D341Med (cell line): Measurements from ENCODE around the gene MVD.
"Not testable (repeated sequence)": the region's sequence is repeated elsewhere in the genome, so short reads cannot be mapped to it uniquely, and the experiment has no call there.

Experiments used
- DNase-seq: peaks from one replicate; pipeline ENCODE4 v3.0.0; 2012; ENCODE audit warnings: low spot score

Gene MVD

GRCh38 chr16:88681709-88682451 lies 19.0 kb upstream of the MVD start:
- no peak for DNase-seq

DNA sequence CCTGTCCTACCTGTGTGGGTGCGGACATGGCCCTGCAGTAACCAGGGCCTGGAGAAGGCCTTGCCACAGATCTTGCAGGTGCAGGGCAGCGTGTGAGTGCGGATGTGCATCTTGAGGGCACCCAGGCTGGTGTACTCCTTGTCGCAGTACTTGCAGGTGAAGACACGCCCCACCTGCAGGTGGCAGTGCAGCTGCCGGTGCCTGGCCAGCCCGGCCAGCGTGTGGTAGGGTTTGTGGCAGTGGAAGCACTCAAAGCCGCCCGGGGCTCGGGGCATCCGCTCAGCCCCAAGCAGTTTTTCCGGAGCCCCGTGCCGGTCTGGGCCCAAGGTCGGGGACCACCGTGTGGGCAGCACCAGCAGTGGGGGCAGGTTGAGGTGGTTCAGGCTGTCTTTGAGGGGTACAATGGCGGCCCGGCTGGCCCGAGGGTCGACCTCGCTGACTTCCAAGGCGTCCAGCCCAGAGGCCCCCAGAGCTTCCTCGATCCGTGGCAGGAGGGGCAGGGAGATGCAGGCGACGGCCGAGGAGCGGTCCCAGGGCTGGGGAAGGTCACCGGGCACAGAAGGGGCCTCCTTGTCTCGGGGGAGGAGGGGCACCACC lies 18.3 kb upstream of the MVD start:
- peak; percentile 62 for DNase-seq

DNA sequence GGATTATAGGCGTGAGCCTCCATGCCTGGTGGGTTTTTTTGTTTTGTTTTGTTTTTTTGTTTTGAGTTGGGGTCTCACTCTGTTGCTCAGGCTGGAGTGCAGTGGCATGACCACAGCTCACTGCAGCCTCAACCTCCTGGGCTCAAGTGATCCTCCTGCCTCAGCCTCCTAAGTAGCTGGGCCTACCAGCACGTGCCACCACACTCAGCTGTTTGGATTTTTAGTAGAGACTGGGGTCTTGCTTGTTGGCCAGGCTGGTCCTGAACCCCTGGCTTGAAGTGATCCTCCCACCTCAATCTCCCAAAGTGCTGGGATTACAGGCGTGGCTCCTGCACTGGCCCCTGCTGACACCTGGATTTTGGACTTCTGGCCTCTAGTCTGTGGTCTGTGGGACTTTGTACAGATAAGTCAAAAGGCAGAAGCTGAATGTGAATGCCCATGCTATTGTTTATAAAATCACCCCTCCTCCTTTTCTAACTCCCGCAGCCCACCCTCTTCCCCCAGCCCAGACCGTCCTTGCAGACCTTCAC lies 17.7 kb upstream of the MVD start:
- no peak for DNase-seq

- no peak for DNase-seq
Measured at GRCh38 chr16:88678224-88678979, 15.5 kb upstream of the MVD start.

DNA sequence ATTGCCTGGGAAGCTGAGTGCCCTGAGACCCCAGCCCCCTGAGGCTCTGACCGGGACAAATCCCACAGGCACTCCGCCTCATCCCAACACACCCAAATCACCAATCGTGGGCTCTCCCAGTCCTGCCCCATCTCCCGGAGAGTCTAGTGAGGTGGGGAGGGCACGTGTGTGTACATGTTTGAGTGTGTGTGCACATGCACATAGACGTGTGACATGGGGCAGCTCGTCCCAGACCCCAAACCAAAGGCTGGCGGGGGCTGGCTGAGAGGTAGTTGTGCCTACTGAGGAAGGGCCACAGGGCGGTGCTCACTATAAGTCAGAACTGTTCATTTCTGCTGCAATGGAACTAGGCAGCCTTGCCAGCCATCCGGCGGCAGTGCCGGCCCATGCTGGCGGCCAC lies 14.8 kb upstream of the MVD start:
- no peak for DNase-seq

DNA sequence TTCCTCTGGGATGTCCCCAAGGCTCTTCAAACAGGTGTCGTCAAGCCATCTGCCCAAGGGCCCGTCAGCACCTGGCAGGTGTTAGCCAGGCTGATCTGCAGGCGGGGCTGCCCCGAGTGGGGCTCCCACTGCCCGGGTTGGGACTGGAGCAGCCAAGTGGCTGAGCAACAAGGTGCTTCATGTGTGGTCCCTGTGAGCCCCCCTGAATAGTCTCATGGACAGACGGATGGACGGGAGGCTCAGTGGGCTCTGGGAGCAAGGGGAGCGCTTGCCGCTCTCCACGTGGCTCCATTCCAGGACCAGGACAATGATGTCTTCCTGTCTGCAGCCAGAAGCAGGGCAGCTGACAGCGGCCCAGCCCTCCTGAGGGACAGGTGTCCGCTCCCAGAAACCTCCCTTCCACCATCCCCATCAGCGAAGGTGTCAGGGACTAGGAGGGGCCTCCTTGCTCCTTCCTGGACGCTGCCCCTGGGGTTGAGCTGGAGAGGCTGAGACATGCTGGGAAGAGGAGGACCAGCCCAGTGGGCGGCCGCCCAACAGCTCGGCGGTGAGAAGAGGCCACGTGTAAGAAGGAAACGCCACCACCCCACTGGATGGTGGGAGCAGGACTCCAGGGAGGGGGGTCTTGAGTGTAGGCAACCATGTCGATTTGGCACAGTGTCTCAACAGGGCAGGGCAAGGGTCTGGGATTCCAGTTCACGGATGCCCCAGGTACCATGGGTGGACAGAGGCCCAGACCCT lies 13.8 kb upstream of the MVD start:
- DNase-seq = no peak

DNA sequence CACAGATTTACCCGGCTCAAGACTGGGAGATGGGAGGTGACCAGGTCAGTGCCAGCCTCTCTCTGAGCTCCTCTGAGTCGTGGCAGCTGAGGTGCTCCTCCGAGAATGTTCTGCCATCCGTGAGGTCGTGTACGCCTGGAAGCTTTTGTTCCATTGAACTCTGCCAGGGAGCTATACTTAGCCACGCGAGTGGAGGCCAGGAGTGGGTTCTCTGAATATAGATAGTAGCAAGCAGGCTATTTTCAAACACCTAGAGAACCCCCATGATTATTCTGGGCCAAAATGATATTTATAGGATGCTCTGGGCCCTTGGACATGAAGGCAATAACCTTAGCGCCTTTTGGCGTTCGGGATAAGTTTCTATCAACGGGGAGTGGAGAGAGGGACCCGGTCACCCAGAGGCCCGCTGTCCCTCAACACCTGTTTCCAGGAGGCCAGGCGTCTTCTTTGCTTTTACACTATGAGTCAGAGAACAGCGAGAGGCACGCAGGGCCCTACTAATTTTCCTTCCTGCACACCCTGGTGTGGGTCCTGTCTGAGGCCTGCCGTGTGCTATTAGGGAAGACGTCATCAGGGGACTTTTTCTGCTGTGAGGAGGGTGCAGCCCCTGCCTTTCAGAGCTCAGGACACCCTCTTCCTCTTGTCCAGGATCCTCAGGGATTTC lies 11.0 kb upstream of the MVD start:
- no peak for DNase-seq

GRCh38 chr16:88672776-88673175 lies 9.9 kb upstream of the MVD start:
- peak; percentile 74 for DNase-seq

DNA sequence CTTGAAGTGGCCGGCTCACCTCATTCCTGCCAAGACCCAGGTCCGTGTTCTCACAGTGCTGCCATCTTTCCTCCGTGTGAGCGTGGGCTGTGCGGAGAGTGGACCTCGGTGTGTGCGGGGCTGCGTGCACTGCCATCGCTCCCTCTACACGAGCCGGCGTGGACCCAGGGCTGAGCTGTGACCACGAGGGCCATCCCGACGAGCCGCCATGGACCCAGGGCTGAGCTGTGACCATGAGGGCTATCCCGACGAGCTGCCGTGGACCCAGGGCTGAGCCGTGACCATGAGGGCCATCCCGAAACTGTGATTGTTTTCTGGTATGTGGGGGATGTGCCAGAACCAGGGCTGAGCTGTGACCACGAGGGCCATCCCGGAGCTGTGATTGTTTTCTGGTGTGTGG lies 8.9 kb upstream of the MVD start:
- no peak for DNase-seq

- no peak for DNase-seq
Measured at GRCh38 chr16:88669980-88670379, 7.1 kb upstream of the MVD start.

GRCh38 chr16:88669493-88669892 lies 6.6 kb upstream of the MVD start:
- not testable (repeated sequence) for DNase-seq

DNA sequence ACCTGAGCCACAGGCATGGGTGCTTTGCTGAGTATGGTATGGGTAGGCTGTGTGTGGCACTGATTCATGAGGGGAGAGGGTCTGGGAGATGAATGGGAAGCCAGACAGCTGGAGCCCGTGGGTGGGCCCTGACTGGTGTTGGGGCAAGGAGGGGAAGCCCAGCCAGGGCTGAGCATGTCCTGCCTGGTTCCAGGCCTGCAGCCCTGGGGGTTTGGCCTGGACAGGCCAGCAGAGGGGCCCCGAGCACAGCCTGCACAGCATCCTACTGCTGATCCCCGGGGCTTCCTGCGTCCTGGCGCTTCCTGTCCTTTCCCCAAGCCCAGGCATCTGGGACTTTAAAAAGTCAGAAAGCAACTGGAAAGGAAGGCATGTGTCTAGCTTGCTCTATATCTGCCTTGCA lies 4.6 kb upstream of the MVD start:
- DNase-seq = no peak

- no peak for DNase-seq
Measured at GRCh38 chr16:88665570-88665969, 2.7 kb upstream of the MVD start.

- DNase-seq = no peak
Measured at GRCh38 chr16:88665148-88665547, 2.3 kb upstream of the MVD start.

DNA sequence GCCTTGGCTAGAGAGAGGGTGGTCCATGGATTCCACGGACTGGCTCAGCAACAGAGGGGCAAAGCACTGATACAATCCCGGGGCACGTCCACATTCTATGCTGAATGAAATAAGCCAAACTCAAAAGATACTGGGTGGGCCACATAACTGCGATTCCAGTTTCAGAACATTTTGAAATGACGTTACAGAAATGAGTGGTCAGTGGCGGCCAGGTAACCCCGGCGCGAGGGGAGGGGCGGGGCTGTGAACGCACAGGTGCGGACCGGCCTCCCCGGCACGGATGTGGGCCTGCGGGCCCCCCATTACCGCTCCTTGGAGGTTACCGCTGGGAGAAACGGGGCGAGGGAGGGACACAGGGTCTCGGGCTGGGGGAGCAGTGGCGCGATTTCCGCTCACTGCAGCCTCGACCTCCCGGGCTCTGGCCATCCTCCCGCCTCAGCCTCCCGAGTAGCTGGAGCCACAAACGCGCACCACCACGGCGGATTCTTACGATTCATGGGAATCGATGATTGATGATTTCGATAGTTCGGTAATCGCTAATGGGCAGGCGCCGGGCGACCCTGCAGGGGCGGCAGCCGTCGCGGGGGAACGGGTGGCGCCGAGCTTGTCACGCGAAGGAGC lies 559 bp downstream of the MVD start:
- DNase-seq = no peak

- no peak for DNase-seq
Measured at GRCh38 chr16:88661468-88661867, 1.4 kb downstream of the MVD start.

DNA sequence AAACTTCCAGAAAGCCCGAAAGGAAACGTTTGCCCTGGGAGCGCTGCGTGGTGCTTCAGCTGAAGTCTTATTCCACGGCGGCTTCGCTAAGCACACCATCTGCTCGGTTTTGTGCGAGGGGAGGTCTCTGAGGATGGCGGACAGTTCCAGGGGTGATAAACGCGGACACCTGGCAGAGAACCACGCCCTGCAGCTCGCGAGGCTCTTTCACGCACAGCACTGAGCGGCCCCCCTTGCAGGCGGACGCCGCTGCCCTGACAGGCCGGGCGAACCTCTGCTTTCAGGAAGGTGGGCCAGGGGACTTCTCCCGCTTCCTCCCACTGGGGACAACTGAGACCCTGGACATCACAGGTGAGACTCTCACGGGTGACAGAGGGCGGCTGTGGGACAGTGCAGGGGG lies 3.7 kb downstream of the MVD start:
- DNase-seq = no peak

- no peak for DNase-seq
Measured at GRCh38 chr16:88658714-88659113, 4.2 kb downstream of the MVD start.

DNA sequence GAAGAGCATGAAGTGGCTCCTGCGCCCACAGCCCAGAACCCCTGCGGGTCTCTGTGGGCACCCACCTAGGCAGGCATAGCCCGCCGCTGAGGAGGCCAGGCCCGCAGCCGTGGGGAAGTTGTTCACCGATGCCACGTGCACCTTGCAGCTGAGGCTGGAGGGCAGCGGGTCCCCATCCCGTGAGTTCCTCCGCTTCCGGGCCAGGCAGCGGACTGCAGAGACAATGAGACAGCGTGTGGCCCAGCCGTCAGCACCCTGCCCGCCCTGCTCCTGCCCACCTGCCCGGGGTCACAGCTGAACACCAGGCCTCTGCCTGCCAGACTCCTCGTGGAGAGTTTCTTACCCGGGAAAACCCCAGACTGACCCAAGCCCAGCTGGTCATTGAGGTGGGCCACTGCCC lies 5.5 kb downstream of the MVD start:
- no peak for DNase-seq

DNA sequence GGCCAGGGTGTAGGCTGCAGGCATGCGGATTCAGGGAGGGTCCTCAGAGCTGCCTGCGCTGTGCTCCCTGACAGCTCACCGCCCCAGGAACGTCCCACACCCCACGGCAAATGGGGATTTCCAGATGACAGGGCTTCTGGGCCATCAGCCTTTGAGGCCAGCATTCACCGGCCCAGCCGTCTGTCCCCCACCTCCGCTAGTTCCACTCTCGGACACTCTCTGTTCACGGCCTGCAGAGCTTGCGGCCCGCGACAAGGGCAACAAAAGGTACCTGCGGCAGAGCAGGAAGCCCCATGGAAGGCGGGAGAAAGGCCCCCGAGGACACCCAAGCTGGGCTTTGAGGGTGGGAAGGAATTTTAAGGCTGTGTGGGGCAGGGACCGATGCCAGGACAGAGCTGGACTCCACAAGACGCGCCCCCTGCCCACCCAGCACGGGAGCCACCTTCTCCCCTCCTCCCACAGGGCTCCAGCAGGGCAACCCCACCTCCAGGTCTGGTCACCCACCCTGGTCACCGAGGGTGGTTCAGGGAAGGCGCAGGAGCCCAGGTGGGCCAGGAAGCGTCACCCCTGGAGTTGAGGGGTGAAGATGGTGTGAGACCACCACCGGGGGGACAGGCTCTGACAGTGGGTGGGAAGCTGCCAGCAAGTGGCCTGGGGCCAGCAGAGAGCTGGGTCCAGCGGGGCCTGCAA lies 6.5 kb downstream of the MVD start:
- DNase-seq = no peak
